Duodenal mucosa (tissue), 2 donors: ENCODE results near the gene COIL.
"Not testable (repeated sequence)": the region's sequence is repeated elsewhere in the genome, so short reads cannot be mapped to it uniquely, and the experiment has no call there.

Source experiments
- H3K27ac ChIP-seq: one replicate; pipeline ENCODE4 v1.7.0; 2013; ENCODE audit warnings: low read depth, low read length
- H3K27me3 ChIP-seq, 2 donors: one replicate each; pipeline ENCODE4 v1.7.0; 2013; ENCODE audit warnings: low read length in 2 of 2, control low read depth in 1 of 2; ENCODE audit not compliant: insufficient read depth in 2 of 2, control insufficient read depth in 1 of 2
- H3K36me3 ChIP-seq, 2 donors: one replicate each; pipeline ENCODE4 v1.7.0; 2013; ENCODE audit warnings: low read length in 2 of 2, control low read depth in 1 of 2; ENCODE audit not compliant: insufficient read depth in 2 of 2, control insufficient read depth in 1 of 2
- H3K4me1 ChIP-seq, 2 donors: one replicate each; pipeline ENCODE4 v1.7.0; 2013; ENCODE audit warnings: low read length in 2 of 2, control low read depth in 1 of 2; ENCODE audit not compliant: insufficient read depth in 2 of 2, control insufficient read depth in 1 of 2
- H3K4me3 ChIP-seq, 2 donors: one replicate each; pipeline ENCODE4 v1.7.0; 2013; ENCODE audit warnings: low read length in 2 of 2, low read depth in 1 of 2
- H3K9ac ChIP-seq, 2 donors: one replicate each; pipeline ENCODE4 v1.7.0; 2013; ENCODE audit warnings: low read length in 2 of 2, low read depth in 1 of 2
- H3K9me3 ChIP-seq, 2 donors: one replicate each; pipeline ENCODE4 v1.7.0; 2013; ENCODE audit warnings: low read length in 2 of 2, control low read depth in 1 of 2; ENCODE audit not compliant: control insufficient read depth in 1 of 2

The COIL gene

DNA sequence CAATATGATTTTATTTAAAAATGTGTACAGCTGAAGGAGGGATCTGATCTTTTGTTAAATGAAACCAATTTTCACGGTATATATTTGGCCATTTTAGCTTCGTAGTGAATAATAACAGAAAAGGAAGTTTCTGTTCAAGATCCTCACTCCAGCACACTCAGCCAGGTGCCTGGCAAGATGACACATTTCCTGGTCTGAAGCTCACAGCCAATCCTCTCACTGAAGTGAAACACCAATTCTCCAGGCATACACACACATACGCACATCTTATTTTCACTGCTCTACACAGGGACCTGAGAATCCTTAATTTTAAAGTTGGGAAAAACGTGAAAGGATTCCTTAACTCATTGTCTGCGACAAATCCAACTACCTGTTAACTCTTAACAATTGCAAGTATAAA, 22.6 kb downstream of the COIL start:
- not testable (repeated sequence) for H3K4me3 ChIP-seq, H3K9me3 ChIP-seq, H3K27me3 ChIP-seq, H3K9ac ChIP-seq, H3K27ac ChIP-seq
- H3K4me1 ChIP-seq = peaks cover 6 to 11% of the 10 kb centered on the region in 2 donors
- peaks cover 11 to 50% of the 10 kb centered on the region in 2 donors for H3K36me3 ChIP-seq

DNA sequence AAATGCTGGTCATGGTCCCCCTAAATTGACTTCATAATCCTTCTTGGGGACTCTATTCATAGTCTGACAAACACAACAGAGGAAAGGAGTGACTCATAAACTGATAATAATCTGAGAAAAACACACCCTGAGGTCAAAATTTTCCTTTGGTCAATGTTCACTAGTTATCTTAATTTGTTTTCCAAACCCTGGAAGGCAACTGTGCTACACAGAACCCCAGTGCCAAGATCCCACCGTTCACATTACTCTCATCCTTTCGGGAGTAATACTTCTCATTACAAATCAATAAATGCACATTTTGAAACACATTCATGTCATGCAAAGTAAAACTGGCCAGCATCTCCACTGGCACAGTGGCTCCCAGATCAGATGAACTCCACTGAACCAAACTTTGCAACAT, 23.2 kb downstream of the COIL start:
- no peak overlapping the region for H3K4me3 ChIP-seq
- no peak overlapping the region for H3K27ac ChIP-seq
- no peak overlapping the region for H3K9ac ChIP-seq
- peaks cover 6 to 11% of the 10 kb centered on the region in 2 donors for H3K4me1 ChIP-seq
- H3K36me3 ChIP-seq = peaks cover 10 to 50% of the 10 kb centered on the region in 2 donors
- no peaks in the 10 kb centered on the region for H3K9me3 ChIP-seq
- H3K27me3 ChIP-seq = no peaks in the 10 kb centered on the region

DNA sequence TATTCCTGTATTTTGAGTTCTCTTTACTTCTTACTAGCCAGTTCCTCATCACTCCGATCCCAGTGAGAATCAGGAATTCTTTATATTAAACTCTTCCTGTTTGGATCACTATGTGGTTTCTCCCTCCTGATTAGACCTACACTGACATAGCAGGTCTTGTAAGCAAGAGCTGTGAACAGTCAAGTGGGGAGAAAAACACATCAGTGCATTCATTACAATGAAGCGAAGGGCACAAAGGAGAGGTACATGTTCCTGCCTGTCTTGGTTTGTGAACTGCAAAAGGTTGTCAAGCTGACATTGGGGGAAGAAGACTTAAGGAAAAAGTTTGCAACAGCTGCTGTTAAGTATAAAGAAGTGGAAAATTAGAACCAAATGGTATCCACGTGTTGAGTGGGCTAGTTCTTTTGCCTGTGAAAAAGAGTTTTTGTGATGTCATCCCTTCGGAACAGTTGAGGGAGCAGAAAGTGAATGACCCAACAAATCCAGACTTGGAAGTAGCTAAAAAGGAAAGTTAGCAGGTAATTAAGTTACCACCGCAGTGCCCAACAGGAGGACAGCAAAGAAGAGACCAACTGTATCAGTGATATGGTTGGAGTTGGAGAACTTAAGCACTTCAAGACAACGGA, 24.0 kb downstream of the COIL start:
- Histone ChIP-seq H3K36me3 (peaks cover 7 to 43% of the 10 kb centered on the region in 2 donors), H3K4me1 (peaks cover 6 to 11% of the 10 kb centered on the region in 2 donors), H3K9ac (no peak overlapping the region), H3K27me3 (no peaks in the 10 kb centered on the region), H3K27ac (no peak overlapping the region), H3K9me3 (no peaks in the 10 kb centered on the region), H3K4me3 (no peak overlapping the region)

DNA sequence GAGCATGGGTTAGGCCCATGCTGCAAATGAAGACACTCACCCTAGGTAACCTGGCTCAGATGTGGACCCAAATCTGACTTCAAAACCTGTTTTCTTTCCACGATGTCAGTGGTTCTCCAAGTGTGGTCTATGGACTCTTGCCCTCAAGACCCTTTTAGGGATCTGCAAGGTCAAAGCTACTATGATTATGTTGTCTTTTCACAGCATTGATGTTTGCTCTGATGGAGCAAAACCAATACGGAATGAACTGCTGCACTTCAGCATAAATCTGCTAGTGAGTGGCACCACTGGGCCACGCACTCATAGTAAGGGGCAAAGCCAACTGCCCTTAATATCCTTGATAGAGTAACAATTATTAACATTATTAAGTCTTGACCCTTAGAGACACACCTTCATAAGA, 25.4 kb downstream of the COIL start:
- H3K9ac ChIP-seq = no peak overlapping the region
- H3K4me1 ChIP-seq = peaks cover 6 to 11% of the 10 kb centered on the region in 2 donors
- no peak overlapping the region for H3K27ac ChIP-seq
- peaks cover 0 to 3% of the 10 kb centered on the region in 2 donors for H3K9me3 ChIP-seq
- peaks cover 7 to 32% of the 10 kb centered on the region in 2 donors for H3K36me3 ChIP-seq
- no peaks in the 10 kb centered on the region for H3K27me3 ChIP-seq
- H3K4me3 ChIP-seq = no peak overlapping the region

GRCh38 chr17:56934280-56934679, 26.6 kb downstream of the COIL start:
- H3K9me3 ChIP-seq = peaks cover 0 to 3% of the 10 kb centered on the region in 2 donors
- peaks cover 7 to 22% of the 10 kb centered on the region in 2 donors for H3K36me3 ChIP-seq
- no peak overlapping the region for H3K4me3 ChIP-seq

GRCh38 chr17:56933868-56934267, 27.0 kb downstream of the COIL start:
- Histone ChIP-seq H3K27ac (no peak overlapping the region), H3K36me3 (peaks cover 7 to 18% of the 10 kb centered on the region in 2 donors), H3K27me3 (no peaks in the 10 kb centered on the region), H3K4me3 (no peak overlapping the region), H3K9me3 (peaks cover 0 to 3% of the 10 kb centered on the region in 2 donors), H3K9ac (no peak overlapping the region), H3K4me1 (peaks cover 6 to 11% of the 10 kb centered on the region in 2 donors)

More at GRCh38 chr17:56934280-56934679, 26.6 kb downstream of the COIL start:
- no peak overlapping the region for H3K27ac ChIP-seq
- H3K27me3 ChIP-seq = no peaks in the 10 kb centered on the region
- peaks cover 6 to 11% of the 10 kb centered on the region in 2 donors for H3K4me1 ChIP-seq
- H3K9ac ChIP-seq = no peak overlapping the region

GRCh38 chr17:56933151-56933745, 27.6 kb downstream of the COIL start:
- Histone ChIP-seq H3K4me3 (no peak overlapping the region), H3K27ac (no peak overlapping the region), H3K27me3 (no peaks in the 10 kb centered on the region), H3K9ac (no peak overlapping the region), H3K4me1 (peaks cover 6 to 11% of the 10 kb centered on the region in 2 donors), H3K9me3 (peaks cover 0 to 3% of the 10 kb centered on the region in 2 donors), H3K36me3 (peaks cover 7 to 17% of the 10 kb centered on the region in 2 donors)

DNA sequence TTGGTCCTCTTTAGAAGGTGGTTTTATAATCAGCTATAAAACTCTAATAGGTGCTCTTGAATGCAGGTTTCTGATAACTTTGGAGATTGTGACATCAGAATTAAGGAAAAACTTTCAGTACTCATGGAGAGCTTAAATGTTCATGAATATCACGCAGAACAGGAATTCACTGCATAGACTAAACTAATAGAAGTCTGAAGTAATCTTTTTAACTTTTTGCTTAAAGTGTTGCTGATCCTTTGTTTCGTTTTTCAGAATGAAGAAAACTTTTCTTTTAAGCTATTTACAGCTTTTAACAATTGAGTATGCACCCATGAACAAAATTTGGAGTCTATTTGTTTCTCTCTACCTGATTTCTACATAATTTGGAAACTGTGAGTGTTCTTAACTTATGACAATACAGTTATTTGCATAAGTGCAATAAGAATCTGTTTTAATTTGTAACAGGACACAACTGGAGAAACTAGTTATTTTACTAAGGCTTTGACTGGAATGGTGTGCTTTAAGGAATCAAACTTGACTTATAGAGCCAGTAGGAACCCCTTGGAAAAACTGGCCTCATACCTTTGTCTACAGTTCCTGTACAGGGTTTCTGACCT, 30.0 kb downstream of the COIL start:
- H3K9ac ChIP-seq = no peak overlapping the region
- peaks cover 2 to 6% of the 10 kb centered on the region in 2 donors for H3K36me3 ChIP-seq
- no peak overlapping the region for H3K4me3 ChIP-seq
- no peaks in the 10 kb centered on the region for H3K4me1 ChIP-seq
- H3K9me3 ChIP-seq = peaks cover 0 to 3% of the 10 kb centered on the region in 2 donors
- H3K27me3 ChIP-seq = no peaks in the 10 kb centered on the region
- no peak overlapping the region for H3K27ac ChIP-seq

DNA sequence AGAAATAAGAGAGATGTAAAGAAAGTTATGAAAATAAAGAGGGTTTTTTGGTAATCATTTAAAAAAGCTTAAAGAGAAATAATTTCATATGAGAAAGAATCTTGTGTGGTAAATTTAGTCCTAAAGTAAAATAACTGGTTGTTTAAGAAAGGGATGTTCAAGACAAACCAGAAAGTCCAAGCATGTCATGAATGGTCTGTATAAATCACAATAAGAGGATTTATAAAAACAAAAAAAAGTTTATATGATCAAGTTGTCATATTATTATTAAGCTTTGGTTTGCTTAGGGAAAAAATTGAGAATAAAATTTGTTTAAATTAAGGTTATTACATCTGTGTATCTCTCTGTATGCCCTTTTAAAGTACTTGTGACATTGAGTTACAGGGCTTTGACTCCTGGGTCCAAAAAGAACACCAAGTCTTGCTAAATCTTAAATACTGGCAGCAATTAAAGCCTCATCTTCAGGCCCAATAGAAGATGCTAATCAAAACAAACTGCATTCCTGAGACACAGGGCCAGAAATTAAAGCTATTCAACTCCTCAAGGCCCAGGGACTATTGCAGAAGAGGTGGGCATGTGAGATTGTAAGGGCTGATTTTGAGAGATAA, 31.4 kb downstream of the COIL start:
- Histone ChIP-seq H3K9ac (no peak overlapping the region), H3K4me3 (no peak overlapping the region), H3K27me3 (no peaks in the 10 kb centered on the region), H3K27ac (no peak overlapping the region), H3K4me1 (no peaks in the 10 kb centered on the region), H3K9me3 (peaks cover 0 to 3% of the 10 kb centered on the region in 2 donors), H3K36me3 (peaks cover 2 to 6% of the 10 kb centered on the region in 2 donors)

DNA sequence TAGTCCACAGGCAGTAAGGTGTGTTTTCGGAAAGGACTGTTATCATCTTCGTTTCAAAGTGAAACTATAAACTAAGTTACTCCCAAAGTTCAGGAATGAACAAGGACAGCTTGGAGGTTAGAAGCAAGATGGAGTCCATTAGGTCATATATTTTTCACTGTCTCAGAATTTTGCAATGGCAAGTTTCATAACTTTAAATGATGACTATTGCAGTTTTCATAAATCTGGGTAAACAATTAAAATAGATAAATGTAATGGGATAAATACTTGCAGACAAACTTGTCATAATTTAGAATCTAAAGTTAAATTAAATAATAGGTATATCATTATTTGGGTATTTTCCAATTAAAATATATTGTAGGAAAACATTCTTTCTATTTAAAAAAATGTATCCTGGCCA, 32.3 kb downstream of the COIL start:
- no peaks in the 10 kb centered on the region for H3K4me1 ChIP-seq
- H3K27me3 ChIP-seq = no peaks in the 10 kb centered on the region
- H3K36me3 ChIP-seq = no peaks in the 10 kb centered on the region
- H3K27ac ChIP-seq = no peak overlapping the region
- no peak overlapping the region for H3K4me3 ChIP-seq
- H3K9me3 ChIP-seq = peaks cover 0 to 3% of the 10 kb centered on the region in 2 donors
- H3K9ac ChIP-seq = no peak overlapping the region
